Esophagus squamous epithelium (tissue), 5 donors: Measurements from ENCODE around the gene LRFN3. TPM values are rescaled to one million over a fixed set of nuclear protein-coding genes. Genes with fewer than 3 reads are reported as not detected.

Experiments used
- DNase-seq: peaks from one replicate; lab custom pipeline; 2025; lab: John Stamatoyannopoulos, UW
- H3K27ac ChIP-seq, 4 donors: fragments of 200-600 bp; sonication (generic); one replicate each; pipeline ENCODE4 v1.5.1; 2016 to 2019; ENCODE audit warnings: mild to moderate bottlenecking in 1 of 4
- H3K27me3 ChIP-seq, 4 donors: fragments of 200-600 bp; sonication (generic); 1 replicate in 3 of 4; 2 replicates in 1 of 4; pipeline versions ENCODE4 v1.5.1 to v1.6.0; 2017 to 2021; ENCODE audit warnings: antibody characterized with exemption in 1 of 4
- H3K36me3 ChIP-seq, 3 donors: fragments of 200-600 bp; sonication (generic); one replicate each; pipeline ENCODE4 v1.5.1; 2016 to 2019
- H3K4me1 ChIP-seq, 3 donors: fragments of 200-600 bp; sonication (generic); one replicate each; pipeline ENCODE4 v1.5.1; 2017 to 2019
- H3K4me3 ChIP-seq, 4 donors: fragments of 200-600 bp; sonication (generic); 1 replicate in 3 of 4; 2 replicates in 1 of 4; pipeline ENCODE4 v1.5.1; 2016 to 2019; ENCODE audit warnings: mild to moderate bottlenecking in 2 of 4, moderate library complexity in 1 of 4
- H3K9me3 ChIP-seq, 3 donors: fragments of 200-600 bp; sonication (generic); one replicate each; pipeline ENCODE4 v1.5.1; 2016 to 2019
- POLR2A ChIP-seq, 4 donors: fragments of 450-650 bp; IDR thresholded peaks; one replicate each; pipeline ENCODE4 v1.6.1; 2017; ENCODE audit warnings: antibody characterized with exemption in 4 of 4, mild to moderate bottlenecking in 4 of 4, moderate library complexity in 3 of 4
- WGBS, 2 donors: methylation state at CpG; one replicate each; pipeline ENCODE4 v1.1.5; 2018; 5-methylcytosine and 5-hydroxymethylcytosine counted together
- intact Hi-C: fragments of 100-400 bp; cut with DNase I; formaldehyde crosslinking; loops from one replicate; pipeline ENCODE4 v1.15.0; 2022
- total RNA-seq, 4 donors: library from RNA; depleted of rRNA; stranded (reverse); fragments of >200 nt; gene quantifications; one replicate each; pipeline ENCODE4 v1.1.0, GENCODE V29; 2016
- TF ChIP-seq, protein P1 (sequence below), 6 experiments: fragments of 450-650 bp in 4 of 6; fragments of 200-600 bp in 2 of 6; sonication (generic) in 2 of 6; IDR thresholded peaks; one replicate each; pipeline ENCODE4 v1.5.1; 2016 to 2019; ENCODE audit warnings: antibody characterized with exemption in 6 of 6, mild to moderate bottlenecking in 4 of 6, moderate library complexity in 4 of 6
- donor health status: DM: yes; HTN: yes; CAD: no.

LRFN3 gene
- total RNA-seq, 4 donors from 2014 or later: 5.6 to 12.4 (median 7.5) TPM

- Histone ChIP-seq H3K36me3 (no peaks in the 10 kb centered on the region), H3K27me3 (peaks cover 0 to 38% (median 4%) of the 10 kb centered on the region in 4 donors), H3K4me3 (no peak overlapping the region), H3K27ac (no peak overlapping the region), H3K4me1 (peaks cover 17 to 28% (median 20%) of the 10 kb centered on the region in 3 donors), H3K9me3 (no peaks in the 10 kb centered on the region)
- intact Hi-C loops: no loop called here
- DNase-seq: no peak
- WGBS, 2 donors: 79 to 88% methylated on average over 4 of the region's 4 CpGs
- TF ChIP-seq POLR2A (IDR thresholded peaks at IDR 0.05): no peak
- TF ChIP-seq, protein P1, sequence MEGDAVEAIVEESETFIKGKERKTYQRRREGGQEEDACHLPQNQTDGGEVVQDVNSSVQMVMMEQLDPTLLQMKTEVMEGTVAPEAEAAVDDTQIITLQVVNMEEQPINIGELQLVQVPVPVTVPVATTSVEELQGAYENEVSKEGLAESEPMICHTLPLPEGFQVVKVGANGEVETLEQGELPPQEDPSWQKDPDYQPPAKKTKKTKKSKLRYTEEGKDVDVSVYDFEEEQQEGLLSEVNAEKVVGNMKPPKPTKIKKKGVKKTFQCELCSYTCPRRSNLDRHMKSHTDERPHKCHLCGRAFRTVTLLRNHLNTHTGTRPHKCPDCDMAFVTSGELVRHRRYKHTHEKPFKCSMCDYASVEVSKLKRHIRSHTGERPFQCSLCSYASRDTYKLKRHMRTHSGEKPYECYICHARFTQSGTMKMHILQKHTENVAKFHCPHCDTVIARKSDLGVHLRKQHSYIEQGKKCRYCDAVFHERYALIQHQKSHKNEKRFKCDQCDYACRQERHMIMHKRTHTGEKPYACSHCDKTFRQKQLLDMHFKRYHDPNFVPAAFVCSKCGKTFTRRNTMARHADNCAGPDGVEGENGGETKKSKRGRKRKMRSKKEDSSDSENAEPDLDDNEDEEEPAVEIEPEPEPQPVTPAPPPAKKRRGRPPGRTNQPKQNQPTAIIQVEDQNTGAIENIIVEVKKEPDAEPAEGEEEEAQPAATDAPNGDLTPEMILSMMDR (IDR thresholded peaks at IDR 0.05): no peak
Measured at GRCh38 chr19:35990156-35990555, 54.0 kb downstream of the LRFN3 start.

DNA sequence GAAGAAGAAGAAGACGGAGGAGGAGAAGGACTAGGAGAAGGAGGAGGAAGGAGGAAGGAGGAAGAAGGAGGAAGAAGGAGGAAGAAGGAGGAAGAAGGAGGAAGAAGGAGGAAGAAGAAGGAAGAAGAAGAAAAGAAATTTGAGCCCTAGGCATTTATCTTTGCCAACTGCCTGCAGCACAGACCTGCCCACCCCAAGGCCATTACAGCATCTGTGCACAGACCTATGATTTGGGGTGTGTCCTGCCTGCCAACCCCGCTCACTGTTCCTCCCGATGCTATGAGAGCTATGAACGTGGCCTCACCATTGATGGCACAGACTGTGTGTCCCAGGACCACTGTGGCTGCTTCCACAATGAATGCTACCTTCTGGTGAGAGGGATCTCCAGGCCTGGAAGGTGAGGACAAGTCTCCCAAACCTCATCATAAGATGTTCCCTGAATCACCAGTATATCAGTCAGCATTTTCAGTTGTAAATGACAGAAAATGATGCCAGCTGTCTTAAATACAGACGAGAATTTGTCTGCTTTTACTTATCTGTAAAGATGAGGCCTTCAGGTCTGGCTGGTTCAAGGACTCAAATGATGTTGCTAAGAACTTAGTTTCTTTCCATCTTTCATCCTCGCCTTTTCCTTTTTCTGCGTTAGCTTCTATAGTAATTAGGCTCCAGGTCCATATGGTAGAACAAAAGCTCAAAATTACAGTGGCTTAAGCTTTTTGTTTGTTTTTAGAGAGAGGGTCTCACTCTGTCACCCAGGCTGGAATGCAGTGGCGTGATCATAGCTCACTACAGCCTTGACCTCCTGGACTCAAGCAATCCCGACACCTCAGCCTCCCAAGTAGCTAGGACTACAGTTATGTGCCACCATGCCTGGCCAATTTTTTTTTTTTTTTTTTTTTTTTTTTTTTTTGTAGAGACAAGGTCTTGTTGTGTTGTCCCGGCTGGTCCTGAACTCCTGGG is 54.9 kb downstream of the LRFN3 start:
- H3K9me3 ChIP-seq: no peaks in the 10 kb centered on the region
- no peaks in the 10 kb centered on the region for H3K36me3 ChIP-seq
- 79 to 80% methylated on average over 9 of the region's 10 CpGs for WGBS, 2 donors
- no peak for DNase-seq
- H3K4me3 ChIP-seq: no peak overlapping the region
- intact Hi-C loops: no loop called here
- H3K27me3 ChIP-seq: peaks cover 0 to 29% (median 4%) of the 10 kb centered on the region in 4 donors
- no peak overlapping the region for H3K27ac ChIP-seq
- H3K4me1 ChIP-seq: peaks cover 17 to 35% (median 23%) of the 10 kb centered on the region in 3 donors
- TF ChIP-seq, protein P1 (IDR thresholded peaks at IDR 0.05): no peak
- TF ChIP-seq POLR2A (IDR thresholded peaks at IDR 0.05): no peak

DNA sequence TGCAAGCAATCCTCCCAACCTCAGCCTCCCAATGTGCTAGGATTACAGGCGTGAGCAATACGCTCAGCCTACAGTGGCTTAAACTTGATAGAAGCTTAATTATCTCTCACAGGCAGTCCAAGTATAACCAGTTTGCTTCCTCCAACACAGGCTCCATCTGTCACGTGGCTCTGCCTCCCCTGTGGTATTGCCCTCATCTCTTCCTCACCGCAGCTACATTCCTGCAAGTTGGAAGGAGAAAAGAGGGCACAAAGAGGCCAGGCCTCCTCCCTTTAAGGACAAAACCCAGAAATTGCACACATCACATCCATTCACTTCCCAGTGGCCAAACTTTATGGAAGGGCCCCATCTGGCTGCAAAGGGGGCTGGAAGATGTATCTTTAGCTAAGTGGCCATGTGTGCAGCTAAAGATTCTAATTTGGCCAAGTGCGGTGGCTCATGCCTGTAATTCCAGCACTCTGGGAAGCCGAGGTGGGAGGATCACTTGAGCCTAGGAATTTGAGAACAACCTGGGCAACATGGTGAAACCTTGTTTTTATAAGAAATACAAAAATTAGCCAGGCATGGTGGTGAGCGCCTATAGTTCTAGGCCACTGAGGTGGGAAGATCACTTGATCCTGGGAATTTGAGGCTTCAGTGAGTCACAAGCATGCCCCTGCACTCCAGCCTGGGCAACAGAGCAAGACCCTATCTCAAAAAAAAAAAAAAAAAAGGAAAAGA is 55.7 kb downstream of the LRFN3 start:
- 77 to 90% methylated on average over 3 to 5 of the region's 7 CpGs for WGBS, 2 donors
- TF ChIP-seq, protein P1 (IDR thresholded peaks at IDR 0.05): no peak
- TF ChIP-seq POLR2A (IDR thresholded peaks at IDR 0.05): no peak
- H3K27ac ChIP-seq: no peak overlapping the region

DNA sequence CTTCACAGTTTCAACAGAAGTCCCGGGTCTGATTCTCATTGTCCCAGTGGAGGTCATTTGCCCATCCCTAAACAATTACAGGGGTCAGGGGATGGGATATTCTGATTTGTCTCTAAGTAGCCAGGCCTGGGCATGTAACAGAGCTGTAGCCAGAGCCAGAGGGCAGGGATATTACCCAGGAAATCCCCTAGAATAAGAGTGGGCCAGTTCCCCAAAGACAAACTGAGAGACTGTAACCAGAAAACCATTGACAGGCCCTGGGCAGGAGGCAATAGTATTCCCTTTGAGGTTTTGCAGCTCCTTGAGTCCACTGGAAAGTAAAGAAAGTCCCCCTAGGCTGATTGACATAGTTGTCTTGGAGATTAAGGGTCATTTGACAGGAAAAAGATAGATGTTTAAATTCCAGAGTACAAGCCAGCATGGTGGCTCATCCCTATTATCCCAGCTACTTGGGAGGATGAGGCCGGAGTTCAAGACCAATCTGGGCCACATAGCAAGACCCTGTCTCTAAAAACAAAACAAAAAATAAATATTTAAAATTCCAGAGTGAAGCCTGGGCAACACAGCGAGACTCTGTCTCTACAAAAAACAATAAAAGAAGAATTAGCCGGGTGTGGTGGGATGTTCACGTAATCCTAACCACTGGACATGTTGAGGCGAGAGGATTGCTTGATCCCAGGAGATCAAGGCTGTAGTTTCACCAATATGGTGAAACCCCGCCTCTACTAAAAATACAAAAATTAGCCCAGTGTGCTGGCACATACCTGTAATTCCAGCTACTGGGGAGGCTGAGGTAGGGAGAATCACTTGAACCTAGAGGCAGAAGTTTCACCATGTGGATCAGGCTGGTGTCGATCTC is 57.0 kb downstream of the LRFN3 start:
- no peak for DNase-seq
- 55 to 57% methylated on average over 7 to 8 of the region's 8 CpGs for WGBS, 2 donors

More for the DNA sequence above, 55.7 kb downstream of the LRFN3 start:
- Histone ChIP-seq H3K36me3 (peaks cover 0 to 2% (median 0%) of the 10 kb centered on the region in 3 donors), H3K4me3 (no peak overlapping the region), H3K4me1 (peaks cover 19 to 39% (median 29%) of the 10 kb centered on the region in 3 donors), H3K9me3 (no peaks in the 10 kb centered on the region), H3K27me3 (peaks cover 0 to 20% (median 3%) of the 10 kb centered on the region in 4 donors)
- intact Hi-C loops: no loop called here
- no peak for DNase-seq

More for the DNA sequence above, 57.0 kb downstream of the LRFN3 start:
- H3K27me3 ChIP-seq: peaks cover 0 to 8% (median 0%) of the 10 kb centered on the region in 4 donors
- H3K9me3 ChIP-seq: no peaks in the 10 kb centered on the region
- H3K4me3 ChIP-seq: no peak overlapping the region
- peaks cover 12 to 38% (median 24%) of the 10 kb centered on the region in 3 donors for H3K4me1 ChIP-seq
- peaks cover 0 to 15% (median 0%) of the 10 kb centered on the region in 3 donors for H3K36me3 ChIP-seq
- intact Hi-C loops: no loop called here
- no peak overlapping the region for H3K27ac ChIP-seq
- TF ChIP-seq, protein P1 (IDR thresholded peaks at IDR 0.05): no peak
- no peak for TF ChIP-seq POLR2A (IDR thresholded peaks at IDR 0.05)
